HEK293 (cell line): ENCODE data around the gene PPP6R1.

Experiments used
- CTCF ChIA-PET: fragments of 350-600 bp; formaldehyde crosslinking; extraction: SDS; loops from one replicate; lab custom pipeline; 2021; ENCODE audit warnings: antibody characterized with exemption; lab: Yijun Ruan, JAX
- POLR2A ChIA-PET: fragments of 300-600 bp; formaldehyde crosslinking; extraction: SDS; loops from one replicate; lab custom pipeline; 2020; ENCODE audit warnings: antibody characterized with exemption, inconsistent platforms; lab: Yijun Ruan, JAX
- H3K27ac ChIP-seq: fragments of 200-500 bp; sonication (Bioruptor generic); 2 replicates; pipeline ENCODE4 v1.5.1; 2014; ENCODE audit warnings: low read depth, low read length, control low read depth, inconsistent platforms; ENCODE audit errors: extremely low read depth
- H3K36me3 ChIP-seq, 2 experiments: fragments of 200-500 bp in 1 of 2; sonication (Bioruptor generic) in 1 of 2; 1 replicate in 1 of 2; 2 replicates in 1 of 2; pipeline ENCODE4 v1.5.1; 2014 to 2017; ENCODE audit warnings: inconsistent platforms in 2 of 2, low read length in 2 of 2; ENCODE audit not compliant: control insufficient read depth in 2 of 2, insufficient read depth in 1 of 2
- H3K4me1 ChIP-seq: fragments of 200-500 bp; sonication (Bioruptor generic); 2 replicates; pipeline ENCODE4 v1.5.1; 2014; ENCODE audit warnings: mild to moderate bottlenecking, low read length, inconsistent platforms; ENCODE audit not compliant: control insufficient read depth, insufficient read depth
- H3K4me3 ChIP-seq: 2 replicates; pipeline ENCODE4 v1.5.1; 2011; ENCODE audit warnings: low read depth, mild to moderate bottlenecking, control low read depth, low read length, moderate library complexity
- H3K9me3 ChIP-seq: fragments of 200-500 bp; sonication (Bioruptor generic); 2 replicates; pipeline ENCODE4 v1.5.1; 2014; ENCODE audit warnings: low read depth, low read length, inconsistent platforms; ENCODE audit not compliant: control insufficient read depth, insufficient read depth
- CTCF ChIP-seq: fragments of 450-650 bp; formaldehyde crosslinking; IDR thresholded peaks from 2 replicates; pipeline ENCODE4 v1.5.1; 2016; ENCODE audit warnings: missing biosample characterization, missing genetic modification characterization
- EGR2 ChIP-seq: fragments of 450-650 bp; formaldehyde crosslinking; IDR thresholded peaks from 2 replicates; pipeline ENCODE4 v1.5.1; 2016; ENCODE audit warnings: low read depth, missing biosample characterization, missing genetic modification characterization
- ELK4 ChIP-seq: IDR thresholded peaks from 2 replicates; pipeline ENCODE4 v1.6.1; 2011; ENCODE audit warnings: mild to moderate bottlenecking, low read depth, low read length, borderline replicate concordance
- HOXD13 ChIP-seq: sonication (generic); formaldehyde crosslinking; IDR thresholded peaks from 2 replicates; pipeline ENCODE4 v1.8.0; 2022; ENCODE audit warnings: missing genetic modification reagents, borderline replicate concordance
- PBX3 ChIP-seq: sonication (generic); formaldehyde crosslinking; IDR thresholded peaks from 2 replicates; pipeline ENCODE4 v1.8.1; 2022; ENCODE audit warnings: mild to moderate bottlenecking, moderate library complexity, missing genetic modification reagents
- SALL2 ChIP-seq: fragments of 450-650 bp; formaldehyde crosslinking; IDR thresholded peaks from 2 replicates; pipeline ENCODE4 v1.5.0; 2017; ENCODE audit warnings: missing biosample characterization, mild to moderate bottlenecking, missing genetic modification characterization, borderline replicate concordance
- ZBTB20 ChIP-seq: fragments of 450-650 bp; formaldehyde crosslinking; IDR thresholded peaks from 2 replicates; pipeline ENCODE4 v1.5.1; 2016; ENCODE audit warnings: missing biosample characterization, missing genetic modification characterization
- ZFP69B ChIP-seq: fragments of 450-650 bp; formaldehyde crosslinking; IDR thresholded peaks from 2 replicates; pipeline ENCODE4 v1.5.1; 2016; ENCODE audit warnings: missing biosample characterization, missing genetic modification characterization
- ZNF157 ChIP-seq: fragments of 450-650 bp; formaldehyde crosslinking; IDR thresholded peaks from 2 replicates; pipeline ENCODE4 v1.5.1; 2016; ENCODE audit warnings: missing biosample characterization, missing genetic modification characterization
- ZNF16 ChIP-seq: fragments of 450-650 bp; formaldehyde crosslinking; IDR thresholded peaks from 2 replicates; pipeline ENCODE4 v1.5.1; 2016; ENCODE audit warnings: low read depth, missing biosample characterization, missing genetic modification characterization
- ZNF175 ChIP-seq: fragments of 450-650 bp; formaldehyde crosslinking; IDR thresholded peaks from 2 replicates; pipeline ENCODE4 v1.5.1; 2016; ENCODE audit warnings: missing biosample characterization, missing genetic modification characterization
- ZNF223 ChIP-seq: fragments of 450-650 bp; formaldehyde crosslinking; IDR thresholded peaks from 2 replicates; pipeline ENCODE4 v1.5.1; 2016; ENCODE audit warnings: missing biosample characterization, missing genetic modification characterization
- ZNF239 ChIP-seq: fragments of 450-650 bp; formaldehyde crosslinking; IDR thresholded peaks from 2 replicates; pipeline ENCODE4 v1.5.1; 2016; ENCODE audit warnings: missing biosample characterization, missing genetic modification characterization
- ZNF335 ChIP-seq: fragments of 450-650 bp; formaldehyde crosslinking; conservative IDR thresholded peaks from 2 replicates; pipeline ENCODE4 v1.5.1; 2016; ENCODE audit warnings: missing biosample characterization, missing genetic modification characterization
- ZNF341 ChIP-seq: fragments of 450-650 bp; formaldehyde crosslinking; IDR thresholded peaks from 2 replicates; pipeline ENCODE4; 2016; ENCODE audit warnings: low read depth, missing biosample characterization, missing genetic modification characterization
- ZNF404 ChIP-seq: fragments of 450-650 bp; formaldehyde crosslinking; IDR thresholded peaks from 2 replicates; pipeline ENCODE4 v1.5.1; 2017; ENCODE audit warnings: missing biosample characterization, missing genetic modification characterization
- ZNF416 ChIP-seq: fragments of 450-650 bp; formaldehyde crosslinking; IDR thresholded peaks from 2 replicates; pipeline ENCODE4 v1.5.1; 2016; ENCODE audit warnings: missing biosample characterization, missing genetic modification characterization
- ZNF423 ChIP-seq: fragments of 450-650 bp; formaldehyde crosslinking; IDR thresholded peaks from 2 replicates; pipeline ENCODE4 v1.5.1; 2016; ENCODE audit warnings: missing biosample characterization, missing genetic modification characterization
- ZNF585B ChIP-seq: fragments of 450-650 bp; formaldehyde crosslinking; IDR thresholded peaks from 2 replicates; pipeline ENCODE4 v1.5.1; 2016; ENCODE audit warnings: missing biosample characterization, missing genetic modification characterization
- ZNF610 ChIP-seq: fragments of 450-650 bp; formaldehyde crosslinking; IDR thresholded peaks from 2 replicates; pipeline ENCODE4 v1.5.1; 2016; ENCODE audit warnings: missing biosample characterization, missing genetic modification characterization, borderline replicate concordance
- ZNF624 ChIP-seq: fragments of 450-650 bp; formaldehyde crosslinking; IDR thresholded peaks from 2 replicates; pipeline ENCODE4 v1.5.1; 2017; ENCODE audit warnings: missing biosample characterization, missing genetic modification characterization
- ZNF629 ChIP-seq: fragments of 450-650 bp; formaldehyde crosslinking; IDR thresholded peaks from 2 replicates; pipeline ENCODE4 v1.5.1; 2017; ENCODE audit warnings: missing biosample characterization, missing genetic modification characterization
- ZNF707 ChIP-seq: fragments of 450-650 bp; formaldehyde crosslinking; IDR thresholded peaks from 2 replicates; pipeline ENCODE4 v1.5.1; 2016; ENCODE audit warnings: missing biosample characterization, missing genetic modification characterization
- TF ChIP-seq, protein P1 (sequence below): fragments of 450-650 bp; formaldehyde crosslinking; IDR thresholded peaks from 2 replicates; pipeline ENCODE4 v1.5.1; 2016; ENCODE audit warnings: missing biosample characterization, missing genetic modification characterization, borderline replicate concordance
- TF ChIP-seq, protein P2 (sequence below): fragments of 450-650 bp; IDR thresholded peaks from 2 replicates; pipeline ENCODE4 v1.5.1; 2018; ENCODE audit warnings: missing biosample characterization, mild to moderate bottlenecking, missing genetic modification characterization
- TF ChIP-seq, protein P3 (sequence below): fragments of 450-650 bp; formaldehyde crosslinking; IDR thresholded peaks from 2 replicates; pipeline ENCODE4 v1.5.1; 2017; ENCODE audit warnings: missing biosample characterization, mild to moderate bottlenecking, missing genetic modification characterization, moderate library complexity

The PPP6R1 gene

DNA sequence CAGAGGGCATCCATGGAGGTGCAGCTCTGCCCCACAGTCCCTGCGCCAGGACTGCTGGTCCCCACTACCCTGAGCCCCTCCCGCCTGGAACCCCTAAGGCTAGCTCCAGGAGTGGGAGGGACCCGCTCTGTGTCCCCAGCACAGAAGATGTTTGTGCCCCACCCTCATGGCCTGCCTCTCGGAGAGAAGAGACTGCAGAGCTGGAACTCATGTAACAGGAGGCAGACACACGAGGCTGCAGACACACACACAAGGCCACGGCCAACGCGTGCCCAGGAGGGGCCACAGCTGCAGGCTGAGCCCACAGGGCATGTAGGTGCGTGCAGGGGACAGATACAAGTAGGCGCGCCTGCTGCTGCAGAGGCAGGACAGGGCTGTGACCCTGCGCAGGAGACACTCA is 19.8 kb downstream of the PPP6R1 start:
- no peak for TF ChIP-seq ZNF624 (tag by site-specific recombination)
- TF ChIP-seq ZNF629 (tag by site-specific recombination) = no peak
- TF ChIP-seq ELK4 = no peak
- TF ChIP-seq ZNF341 (tag by site-specific recombination) = no peak
- no peak for TF ChIP-seq SALL2 (tag by site-specific recombination)
- no peak for TF ChIP-seq ZNF423 (tag by site-specific recombination)
- no peak for TF ChIP-seq EGR2
- TF ChIP-seq, protein P1, sequence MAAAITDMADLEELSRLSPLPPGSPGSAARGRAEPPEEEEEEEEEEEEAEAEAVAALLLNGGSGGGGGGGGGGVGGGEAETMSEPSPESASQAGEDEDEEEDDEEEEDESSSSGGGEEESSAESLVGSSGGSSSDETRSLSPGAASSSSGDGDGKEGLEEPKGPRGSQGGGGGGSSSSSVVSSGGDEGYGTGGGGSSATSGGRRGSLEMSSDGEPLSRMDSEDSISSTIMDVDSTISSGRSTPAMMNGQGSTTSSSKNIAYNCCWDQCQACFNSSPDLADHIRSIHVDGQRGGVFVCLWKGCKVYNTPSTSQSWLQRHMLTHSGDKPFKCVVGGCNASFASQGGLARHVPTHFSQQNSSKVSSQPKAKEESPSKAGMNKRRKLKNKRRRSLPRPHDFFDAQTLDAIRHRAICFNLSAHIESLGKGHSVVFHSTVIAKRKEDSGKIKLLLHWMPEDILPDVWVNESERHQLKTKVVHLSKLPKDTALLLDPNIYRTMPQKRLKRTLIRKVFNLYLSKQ (tag by site-specific recombination) = no peak
- no peak for TF ChIP-seq ZNF16 (tag by site-specific recombination)
- no peak for TF ChIP-seq PBX3 (CRISPR knock-in tag)
- TF ChIP-seq ZNF404 (tag by site-specific recombination) = no peak
- no peak for TF ChIP-seq ZNF175 (tag by site-specific recombination)
- POLR2A ChIA-PET = interaction anchor here (0.5 kb wide), 1 partner anchor 778 kb away, joined by 3 read pairs; no protein-coding TSS in a partner anchor
- CTCF ChIA-PET = interaction anchor here (0.5 to 0.8 kb wide), 2 partner anchors 17 to 37 kb away, joined by 3 read pairs; no protein-coding TSS in a partner anchor
- Histone ChIP-seq H3K9me3 (no peaks in the 10 kb centered on the region), H3K4me1 (no peaks in the 10 kb centered on the region), H3K27ac (no peak overlapping the region), H3K4me3 (no peak overlapping the region), H3K36me3 (peaks cover 39 to 90% of the 10 kb centered on the region in 2 experiments)

- ChIA-PET POLR2A (no interaction called here), CTCF (interaction anchor here (0.7 to 0.8 kb wide), 2 partner anchors 16 to 392 kb away, joined by 3 to 10 read pairs; no protein-coding TSS in a partner anchor)
- Histone ChIP-seq H3K4me1 (no peaks in the 10 kb centered on the region), H3K9me3 (no peaks in the 10 kb centered on the region), H3K36me3 (peaks cover 33 to 92% of the 10 kb centered on the region in 2 experiments), H3K4me3 (no peak overlapping the region), H3K27ac (no peak overlapping the region)
- TF ChIP-seq ZNF423 (tag by site-specific recombination) = no peak
- no peak for TF ChIP-seq ZNF157 (tag by site-specific recombination)
- no peak for TF ChIP-seq ZFP69B
- TF ChIP-seq ZNF239 (tag by site-specific recombination) = no peak
- no peak for TF ChIP-seq ZNF610 (tag by site-specific recombination)
- TF ChIP-seq ZNF335 (tag by site-specific recombination) = no peak
- no peak for TF ChIP-seq ZNF585B (tag by site-specific recombination)
- TF ChIP-seq, protein P2, sequence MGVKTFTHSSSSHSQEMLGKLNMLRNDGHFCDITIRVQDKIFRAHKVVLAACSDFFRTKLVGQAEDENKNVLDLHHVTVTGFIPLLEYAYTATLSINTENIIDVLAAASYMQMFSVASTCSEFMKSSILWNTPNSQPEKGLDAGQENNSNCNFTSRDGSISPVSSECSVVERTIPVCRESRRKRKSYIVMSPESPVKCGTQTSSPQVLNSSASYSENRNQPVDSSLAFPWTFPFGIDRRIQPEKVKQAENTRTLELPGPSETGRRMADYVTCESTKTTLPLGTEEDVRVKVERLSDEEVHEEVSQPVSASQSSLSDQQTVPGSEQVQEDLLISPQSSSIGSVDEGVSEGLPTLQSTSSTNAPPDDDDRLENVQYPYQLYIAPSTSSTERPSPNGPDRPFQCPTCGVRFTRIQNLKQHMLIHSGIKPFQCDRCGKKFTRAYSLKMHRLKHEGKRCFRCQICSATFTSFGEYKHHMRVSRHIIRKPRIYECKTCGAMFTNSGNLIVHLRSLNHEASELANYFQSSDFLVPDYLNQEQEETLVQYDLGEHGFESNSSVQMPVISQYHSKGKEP = no peak
- no peak for TF ChIP-seq CTCF (tag by site-specific recombination)
- TF ChIP-seq ZNF223 (tag by site-specific recombination) = no peak
- no peak for TF ChIP-seq HOXD13
- TF ChIP-seq ZNF416 = no peak
- TF ChIP-seq ZBTB20 (tag by site-specific recombination) = no peak
- TF ChIP-seq, protein P3, sequence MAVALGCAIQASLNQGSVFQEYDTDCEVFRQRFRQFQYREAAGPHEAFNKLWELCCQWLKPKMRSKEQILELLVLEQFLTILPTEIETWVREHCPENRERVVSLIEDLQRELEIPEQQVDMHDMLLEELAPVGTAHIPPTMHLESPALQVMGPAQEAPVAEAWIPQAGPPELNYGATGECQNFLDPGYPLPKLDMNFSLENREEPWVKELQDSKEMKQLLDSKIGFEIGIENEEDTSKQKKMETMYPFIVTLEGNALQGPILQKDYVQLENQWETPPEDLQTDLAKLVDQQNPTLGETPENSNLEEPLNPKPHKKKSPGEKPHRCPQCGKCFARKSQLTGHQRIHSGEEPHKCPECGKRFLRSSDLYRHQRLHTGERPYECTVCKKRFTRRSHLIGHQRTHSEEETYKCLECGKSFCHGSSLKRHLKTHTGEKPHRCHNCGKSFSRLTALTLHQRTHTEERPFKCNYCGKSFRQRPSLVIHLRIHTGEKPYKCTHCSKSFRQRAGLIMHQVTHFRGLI = no peak
- TF ChIP-seq ZNF707 = no peak
Measured at GRCh38 chr19:55238030-55238429, 20.8 kb downstream of the PPP6R1 start.
